Iris pigment epithelial cell (primary cell): ENCODE data around the gene SLC18A2.

Source experiments
- DNase-seq: peaks from one replicate; pipeline ENCODE4 v3.0.0-alpha.2; 2011; ENCODE audit warnings: low read depth

Gene SLC18A2

GRCh38 chr10:117237401-117237991 lies 3.4 kb upstream of the SLC18A2 start:
- DNase-seq, result no peak

- no peak for DNase-seq
Measured at GRCh38 chr10:117239051-117239450, 1.9 kb upstream of the SLC18A2 start.

DNA sequence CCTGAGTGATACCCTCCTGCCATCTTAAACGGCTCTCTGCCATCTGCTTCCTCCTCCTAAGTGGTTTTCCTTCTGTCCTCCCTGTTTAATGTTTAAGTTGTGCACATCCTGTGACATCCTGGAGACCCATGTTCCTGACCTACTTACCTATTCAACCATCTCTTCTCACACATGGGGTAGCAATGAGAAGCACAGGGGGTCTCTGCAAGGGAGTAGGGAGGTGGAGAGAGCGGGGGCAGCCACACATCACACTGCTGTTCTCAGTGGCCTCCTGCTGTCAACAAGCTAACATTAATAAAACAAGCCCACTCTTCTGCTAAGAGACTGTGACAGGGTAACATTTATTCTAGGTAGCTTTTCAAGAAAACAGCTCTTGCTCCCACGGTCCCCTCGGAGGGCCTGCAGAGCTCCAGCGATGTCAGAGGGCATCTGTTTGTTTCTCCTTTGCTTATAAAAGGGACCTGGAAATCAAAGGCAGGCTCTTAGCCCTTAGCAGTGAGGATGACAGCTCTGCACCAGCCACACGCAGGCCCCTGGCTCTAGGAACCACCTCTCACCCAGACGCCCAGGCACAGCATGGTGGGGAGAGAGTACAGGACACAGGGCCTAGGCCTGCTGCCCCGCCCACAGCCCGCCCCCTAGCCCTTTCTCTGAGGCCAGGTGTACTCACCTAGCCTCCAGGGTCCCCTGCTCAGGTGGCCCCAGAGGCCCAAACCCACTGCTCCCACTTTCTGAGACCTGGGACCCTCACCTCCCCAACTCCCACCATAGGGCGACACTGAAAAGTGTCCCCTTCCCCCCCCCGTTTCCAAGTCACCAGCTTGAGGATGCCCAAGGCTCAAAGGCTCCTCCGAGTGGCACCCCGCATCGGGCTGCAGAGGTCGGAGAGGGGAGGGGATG lies 943 bp upstream of the SLC18A2 start:
- no peak for DNase-seq

GRCh38 chr10:117241541-117242462 lies 888 bp downstream of the SLC18A2 start:
- peak; percentile 11 for DNase-seq

DNA sequence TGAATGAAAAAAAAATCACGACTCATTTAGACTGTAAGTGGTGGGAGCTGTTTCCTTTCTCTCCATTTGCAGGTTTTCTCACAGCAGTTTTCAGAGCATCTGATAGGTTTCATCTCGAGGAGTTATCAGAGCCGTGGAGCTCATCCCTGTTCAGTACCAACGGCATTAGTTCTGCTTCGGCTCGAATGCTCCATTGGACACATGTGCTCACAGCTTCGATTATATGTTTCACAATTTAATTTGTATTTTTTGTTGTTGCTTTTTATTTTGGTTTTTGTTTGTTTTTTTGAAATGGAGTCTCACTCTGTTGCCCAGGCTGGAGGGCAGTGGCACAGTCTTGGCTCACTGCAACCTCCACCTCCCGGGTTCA lies 1.5 kb downstream of the SLC18A2 start:
- no peak for DNase-seq

GRCh38 chr10:117246997-117247671 lies 6.2 kb downstream of the SLC18A2 start:
- peak; percentile 36 for DNase-seq

DNA sequence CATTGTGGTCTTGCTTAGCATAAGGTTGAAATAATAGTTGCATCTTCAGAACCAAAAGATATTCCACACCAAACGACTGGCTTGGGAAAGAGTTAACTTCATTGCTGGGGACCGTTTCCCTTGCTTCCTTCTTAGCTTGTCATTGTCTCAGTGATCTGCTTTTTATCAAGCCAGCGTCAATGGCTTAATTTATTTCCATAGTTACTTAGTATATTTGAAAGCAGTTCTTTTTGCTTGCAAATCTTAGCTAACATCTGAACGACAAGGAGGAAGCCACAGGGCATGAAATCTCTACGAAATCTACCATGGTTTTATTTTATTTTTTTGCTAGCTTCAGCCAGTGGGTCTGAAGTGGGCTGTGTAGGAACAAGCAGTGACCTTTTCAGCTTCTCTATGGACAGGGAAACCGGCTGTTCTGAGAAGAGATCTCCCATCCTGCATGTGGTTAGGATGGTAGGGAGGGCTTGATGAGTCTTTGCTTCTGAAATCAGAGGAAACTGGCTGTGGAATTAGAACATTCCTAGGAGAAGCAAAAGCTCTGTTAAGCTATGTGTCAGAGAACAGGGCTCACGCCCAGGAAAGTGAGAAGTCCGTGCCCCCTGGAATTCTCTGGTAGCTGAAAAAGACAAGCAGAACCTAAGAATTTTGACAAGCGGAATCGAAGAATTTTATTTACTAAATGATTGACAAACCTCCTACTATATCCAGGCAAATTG lies 8.0 kb downstream of the SLC18A2 start:
- DNase-seq, result no peak

DNA sequence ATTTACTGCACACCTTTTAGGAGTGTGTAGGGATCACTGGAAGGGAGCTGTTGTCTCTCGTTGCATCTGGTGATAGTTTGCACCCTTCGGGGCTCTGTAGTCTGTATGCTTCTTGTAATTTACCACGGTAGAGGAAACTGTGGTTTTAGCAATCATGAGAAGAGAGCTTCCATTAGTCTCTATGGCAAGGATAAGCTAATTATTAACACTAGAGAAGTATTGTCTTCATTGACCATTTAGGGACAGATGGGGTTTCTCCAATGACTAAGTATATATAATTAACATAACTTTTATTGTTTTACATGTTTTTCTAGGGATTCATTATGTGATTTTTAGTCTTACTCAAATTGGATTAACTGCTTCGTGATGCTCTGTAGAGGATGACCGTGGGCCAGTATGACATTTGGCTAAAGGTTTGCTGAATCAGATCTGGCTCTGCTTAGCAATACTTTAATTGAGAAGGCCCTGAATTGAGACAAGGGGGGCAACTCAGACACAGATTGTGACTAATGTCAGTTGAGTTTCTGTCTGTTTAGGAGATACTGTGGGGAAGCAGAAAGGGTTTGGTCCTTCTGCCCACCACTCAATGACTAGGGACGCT lies 8.7 kb downstream of the SLC18A2 start:
- no peak for DNase-seq

DNA sequence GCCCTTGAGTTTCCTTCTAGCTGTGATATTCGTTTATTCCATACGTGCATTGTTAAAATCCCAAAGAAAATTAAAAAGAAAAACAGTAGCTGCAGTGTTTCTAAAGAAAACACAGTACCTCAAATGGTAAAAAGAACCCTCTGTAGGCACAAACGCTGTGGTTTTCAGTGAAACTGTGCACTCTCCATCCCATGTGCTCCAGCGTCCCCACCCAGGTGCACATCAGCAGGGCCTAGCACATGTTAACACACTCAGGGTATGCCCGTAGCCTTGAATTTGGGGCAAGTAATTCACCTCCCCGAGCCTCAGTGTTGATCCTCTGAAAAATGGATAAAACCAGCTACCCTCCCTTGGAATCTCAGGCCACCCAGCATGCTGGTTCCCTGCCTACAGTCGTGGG lies 9.5 kb downstream of the SLC18A2 start:
- no peak for DNase-seq

DNA sequence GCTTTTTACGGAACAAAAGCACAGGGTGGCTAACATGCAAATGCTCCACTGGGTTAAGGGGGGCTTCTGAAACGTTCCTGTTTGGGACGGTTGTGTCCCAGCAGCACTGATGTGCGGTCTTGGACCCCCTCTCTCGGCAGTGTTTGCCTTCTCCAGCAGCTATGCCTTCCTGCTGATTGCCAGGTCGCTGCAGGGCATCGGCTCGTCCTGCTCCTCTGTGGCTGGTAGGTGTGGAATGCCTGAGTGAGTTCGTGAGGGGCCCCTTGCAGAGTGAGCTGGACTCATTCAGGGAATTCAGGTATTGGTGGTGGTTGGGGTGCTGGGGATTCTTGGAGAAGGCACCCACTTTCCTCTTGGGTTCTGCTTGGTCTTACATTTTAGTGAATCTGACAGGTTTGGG lies 13.0 kb downstream of the SLC18A2 start:
- no peak for DNase-seq

DNA sequence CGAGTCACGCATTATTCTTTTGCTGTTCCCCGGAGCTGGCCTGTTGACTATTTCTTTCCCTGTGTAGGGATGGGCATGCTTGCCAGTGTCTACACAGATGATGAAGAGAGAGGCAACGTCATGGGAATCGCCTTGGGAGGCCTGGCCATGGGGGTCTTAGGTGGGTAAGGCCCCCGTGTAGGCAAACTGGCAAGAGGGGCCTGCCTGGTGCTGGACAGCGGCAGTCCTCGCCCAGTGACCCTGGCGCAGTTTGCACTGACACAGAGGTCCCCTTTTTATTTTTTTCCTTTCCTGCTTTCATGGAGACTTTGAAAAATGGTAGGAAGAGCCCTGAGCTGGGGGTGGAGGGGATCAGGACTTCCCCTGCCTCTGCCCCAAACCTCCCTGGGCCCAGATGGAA lies 13.4 kb downstream of the SLC18A2 start:
- no peak for DNase-seq

- DNase-seq, result no peak
Measured at GRCh38 chr10:117254774-117255735, 14.1 kb downstream of the SLC18A2 start.

DNA sequence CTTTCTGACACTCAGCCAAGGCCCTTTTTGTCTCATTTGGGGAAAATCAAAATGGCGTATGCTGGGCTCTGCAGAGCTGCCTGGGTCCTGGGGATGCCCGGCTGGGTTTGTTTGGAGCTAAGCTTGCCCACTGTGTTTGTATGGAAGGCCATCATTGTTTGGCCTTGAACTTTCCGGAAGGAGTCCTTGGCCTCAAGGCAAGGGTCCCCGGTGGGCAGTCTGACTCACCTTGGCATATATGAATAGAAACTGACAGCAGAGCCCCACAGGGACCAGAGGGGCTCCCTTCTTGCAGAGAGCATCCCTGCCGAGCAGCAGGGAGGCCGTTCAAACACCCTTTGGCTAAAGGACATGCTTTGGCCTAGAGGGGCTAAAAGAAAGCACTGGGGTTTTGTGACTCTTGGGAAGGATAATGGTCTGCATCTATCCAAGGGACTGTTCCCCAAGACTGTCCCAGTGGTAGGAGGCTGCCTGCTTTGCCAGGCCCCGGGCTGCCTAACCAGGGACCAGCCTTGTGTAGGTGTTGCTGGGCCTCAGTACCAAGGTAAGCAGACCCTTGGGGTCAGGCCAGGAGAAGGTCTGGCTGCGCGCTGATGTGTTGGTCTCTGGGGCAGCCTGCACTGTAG lies 15.0 kb downstream of the SLC18A2 start:
- no peak for DNase-seq

DNA sequence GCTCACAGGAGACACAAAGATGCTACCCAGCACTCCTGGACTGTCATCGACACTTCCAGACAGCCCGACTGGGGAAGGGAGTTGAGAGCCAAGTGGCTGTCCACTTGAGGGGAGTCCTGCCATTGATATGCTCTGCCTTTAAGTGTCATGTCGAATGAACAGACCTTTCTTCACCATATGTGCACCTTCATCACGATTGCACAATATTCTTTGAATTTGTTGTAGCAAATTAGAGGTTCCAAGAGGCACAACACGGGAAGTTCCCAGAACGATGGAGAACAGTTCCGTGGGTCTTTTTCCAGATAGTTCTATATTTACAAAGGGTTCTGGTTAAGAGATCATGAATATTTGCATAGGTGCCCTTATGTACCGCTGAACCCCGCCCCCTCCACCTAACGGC lies 16.0 kb downstream of the SLC18A2 start:
- no peak for DNase-seq

DNA sequence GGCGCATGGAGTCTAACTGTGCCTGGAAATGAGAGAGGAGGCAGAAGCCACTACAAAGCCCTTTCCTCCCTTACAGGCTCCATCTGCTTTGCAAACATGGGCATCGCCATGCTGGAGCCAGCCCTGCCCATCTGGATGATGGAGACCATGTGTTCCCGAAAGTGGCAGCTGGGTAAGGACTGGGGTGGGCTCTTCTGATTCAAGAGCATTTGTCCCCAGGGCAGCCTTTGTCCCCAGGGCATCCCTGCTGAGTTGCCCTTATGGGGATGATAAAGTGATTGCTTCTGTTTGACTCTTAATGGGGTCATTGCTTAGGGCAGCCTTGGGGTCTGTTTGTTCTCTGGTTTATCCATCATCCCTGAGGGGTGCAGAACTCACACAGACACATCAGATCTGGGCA lies 16.8 kb downstream of the SLC18A2 start:
- no peak for DNase-seq

GRCh38 chr10:117259279-117259678 lies 18.4 kb downstream of the SLC18A2 start:
- DNase-seq, result no peak

GRCh38 chr10:117260084-117260483 lies 19.2 kb downstream of the SLC18A2 start:
- no peak for DNase-seq

DNA sequence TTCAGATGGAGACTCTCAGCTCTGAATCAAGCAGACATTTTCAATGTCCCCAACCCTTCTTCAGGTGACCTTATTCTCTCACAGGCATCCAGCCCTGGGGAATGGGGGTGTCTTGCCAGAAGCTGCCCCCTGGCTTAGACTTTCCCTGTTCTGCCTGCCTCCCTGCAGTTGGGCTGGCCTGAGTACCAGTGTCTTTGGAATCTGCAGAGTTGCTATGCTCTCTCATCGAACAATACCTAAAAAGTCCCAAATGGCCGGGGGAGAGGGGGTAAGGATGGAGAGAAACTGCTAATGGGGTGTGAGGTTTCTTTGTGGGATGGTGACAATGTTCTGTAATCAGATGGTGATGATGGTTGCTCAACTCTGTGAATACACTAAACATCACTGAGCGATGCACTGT lies 20.6 kb downstream of the SLC18A2 start:
- DNase-seq, result no peak

GRCh38 chr10:117262291-117262902 lies 21.5 kb downstream of the SLC18A2 start:
- no peak for DNase-seq
